ENCODE results near the gene SMTN.
"Not testable (repeated sequence)": the region's sequence is repeated elsewhere in the genome, so short reads cannot be mapped to it uniquely, and the experiment has no call there.

The SMTN gene

DNA sequence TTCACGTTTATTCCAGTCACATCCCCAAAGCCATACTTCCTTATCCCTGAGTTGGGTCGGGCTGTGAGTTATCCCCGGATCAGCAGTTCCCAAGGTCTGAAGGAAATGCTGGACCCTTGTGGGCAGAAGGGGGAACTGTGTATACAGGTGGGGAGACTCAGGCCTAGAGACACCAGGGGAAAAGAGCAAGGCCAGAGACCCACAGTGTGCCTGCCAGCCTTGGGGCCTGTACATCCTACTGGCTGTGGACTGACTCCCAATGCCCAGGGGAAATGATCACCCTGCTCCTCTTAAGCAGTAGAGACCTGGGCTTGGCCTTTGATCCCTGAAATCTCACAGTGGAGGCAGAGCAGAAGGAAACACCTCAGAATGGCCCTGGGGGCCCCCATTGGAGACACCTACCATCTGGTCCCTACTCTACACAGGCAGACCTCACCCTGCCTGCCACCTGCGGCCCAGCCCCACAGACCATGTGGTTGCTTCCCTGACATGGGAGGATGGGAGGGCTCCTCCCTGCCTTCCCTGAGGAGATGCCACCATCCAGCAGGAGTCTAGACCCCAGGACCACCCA is 25.0 kb downstream of the SMTN start:
- no peak for DNase-seq

DNA sequence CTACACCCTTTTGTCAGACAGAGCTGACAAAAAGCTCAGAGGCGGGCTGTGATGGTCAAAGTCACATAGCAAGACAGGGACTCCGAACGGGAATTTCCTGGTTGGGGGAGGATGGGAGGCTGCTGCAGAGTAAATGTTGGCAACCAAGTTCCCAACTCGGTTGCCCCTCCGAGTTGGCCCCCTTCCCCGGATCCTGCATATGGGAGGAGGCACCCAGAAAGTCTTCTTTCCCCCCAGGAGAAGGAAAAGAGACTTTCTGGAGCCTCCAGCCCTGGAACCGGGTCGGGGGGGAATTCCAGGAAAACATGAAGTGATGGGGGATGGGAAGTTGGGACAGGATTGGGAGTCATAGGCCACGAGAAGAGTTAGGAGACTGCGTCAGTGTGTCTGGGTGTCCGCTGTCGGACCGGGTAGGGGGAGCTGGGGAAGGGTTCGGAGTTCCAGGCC is 25.6 kb downstream of the SMTN start:
- no peak for DNase-seq

GRCh38 chr22:31107178-31107893 is 26.2 kb downstream of the SMTN start, which contains the start of gene SELENOM:
Gene SELENOM (minus strand): TSS chr22:31107568. CDS start chr22:31107505, 63 bp downstream.
- peak; percentile 21 for DNase-seq

GRCh38 chr22:31107894-31108218 is 26.7 kb downstream of the SMTN start:
- DNase-seq, result no peak

GRCh38 chr22:31112547-31113091 is 31.5 kb downstream of the SMTN start:
- not testable (repeated sequence) for DNase-seq

DNA sequence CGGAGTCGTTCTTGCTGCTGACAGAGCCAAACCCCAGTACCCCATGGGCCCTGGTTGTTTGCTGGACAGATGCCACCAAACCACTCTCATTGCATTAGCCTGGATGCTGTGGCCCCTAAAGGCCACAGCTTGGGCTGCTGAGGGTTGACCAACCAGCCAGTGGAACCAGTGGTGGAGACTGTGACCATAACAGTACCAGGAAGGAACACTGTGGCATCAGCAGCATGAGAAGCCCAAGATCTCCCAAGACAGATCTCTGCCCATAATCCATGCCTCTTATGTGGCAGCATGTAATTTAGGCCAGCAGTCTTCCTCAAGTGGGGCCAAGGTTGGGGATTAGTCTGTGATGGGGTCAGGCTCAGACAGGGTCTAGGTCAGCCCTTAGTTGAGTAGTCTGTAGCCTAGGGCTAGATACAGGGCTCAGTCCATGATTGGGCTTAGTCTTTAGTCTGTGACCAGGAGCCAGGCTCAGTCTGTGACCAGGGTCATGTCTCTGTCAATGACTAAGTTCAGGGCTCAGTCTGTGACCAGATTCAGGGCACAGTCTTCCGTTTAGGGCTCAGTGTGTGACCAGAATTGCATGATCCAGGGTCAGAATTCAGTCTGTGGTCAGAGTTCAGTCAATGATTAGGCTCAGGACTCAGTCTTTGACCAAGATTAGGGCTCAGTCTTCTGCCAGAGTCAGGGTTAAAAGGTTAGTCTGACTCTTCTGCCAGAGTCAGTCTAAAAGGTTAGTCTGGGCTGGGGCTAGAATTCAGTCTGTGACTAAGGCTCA is 37.1 kb downstream of the SMTN start:
- DNase-seq, result no peak

- no peak for DNase-seq
These were observed 38.1 kb downstream of the SMTN start for GRCh38 chr22:31119026-31119717.

GRCh38 chr22:31120230-31120629 is 39.1 kb downstream of the SMTN start:
- no peak for DNase-seq

GRCh38 chr22:31120642-31121041 is 39.5 kb downstream of the SMTN start:
- no peak for DNase-seq

DNA sequence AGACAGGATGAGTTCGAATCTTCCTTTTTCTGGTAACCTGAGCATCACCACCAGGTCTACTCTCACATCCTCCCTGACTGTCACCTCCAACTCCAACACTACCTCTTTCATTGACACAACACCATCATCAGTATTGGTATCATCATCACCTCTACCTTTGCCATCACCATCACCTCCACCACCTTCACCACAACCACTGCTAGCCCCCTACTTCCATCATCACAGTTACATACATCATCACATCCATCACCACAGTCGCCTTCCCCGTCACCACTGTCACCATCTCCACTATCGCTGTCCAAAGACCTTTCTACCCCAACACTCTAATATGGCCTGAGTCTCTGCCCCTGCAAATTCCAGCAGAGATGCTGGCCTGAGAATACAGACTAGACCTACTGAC is 40.3 kb downstream of the SMTN start:
- no peak for DNase-seq

- peak; percentile 72 for DNase-seq
These were observed 41.0 kb downstream of the SMTN start for GRCh38 chr22:31122196-31122531.

- peak; percentile 72 for DNase-seq
These were observed 41.6 kb downstream of the SMTN start, which contains the start of gene INPP5J for GRCh38 chr22:31122532-31123291. Gene INPP5J (plus strand): TSS chr22:31122966. CDS start chr22:31123015, 49 bp downstream.

DNA sequence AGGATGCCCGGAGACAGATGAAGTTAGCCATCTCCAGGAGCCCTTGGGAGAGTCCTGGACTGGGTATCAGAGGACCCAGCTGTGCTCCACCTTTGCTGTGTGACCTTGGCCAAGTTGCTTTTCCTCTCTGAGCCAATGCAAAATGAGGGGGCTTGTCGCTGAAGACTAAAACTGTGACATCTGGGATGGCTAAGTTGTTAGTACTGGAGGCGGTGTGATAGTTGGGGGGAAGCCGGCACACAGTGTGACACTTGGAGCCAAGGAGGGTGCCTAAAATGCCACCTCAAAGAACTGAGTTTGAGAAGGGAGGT is 42.1 kb downstream of the SMTN start:
- no peak for DNase-seq

DNA sequence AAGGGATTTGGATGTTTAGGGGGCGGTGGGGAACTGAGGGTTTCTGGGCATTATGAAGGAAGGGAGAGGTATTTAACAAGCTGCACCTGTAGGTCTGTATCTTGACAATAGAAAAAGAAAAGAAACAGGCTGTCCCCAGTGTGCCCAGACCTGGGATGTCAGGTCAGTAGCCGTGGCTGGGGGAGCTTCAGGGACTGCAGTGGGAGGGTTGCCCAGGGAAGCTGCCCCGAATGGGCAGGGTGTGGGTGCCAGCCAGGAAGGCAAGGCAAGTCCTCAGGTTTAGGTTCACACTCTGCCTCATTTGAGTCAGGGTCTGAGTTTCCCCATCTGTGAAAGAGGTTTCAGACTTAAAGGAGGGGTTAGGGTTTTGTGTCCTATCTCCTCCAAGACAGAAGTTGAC is 43.2 kb downstream of the SMTN start:
- DNase-seq, result no peak

DNA sequence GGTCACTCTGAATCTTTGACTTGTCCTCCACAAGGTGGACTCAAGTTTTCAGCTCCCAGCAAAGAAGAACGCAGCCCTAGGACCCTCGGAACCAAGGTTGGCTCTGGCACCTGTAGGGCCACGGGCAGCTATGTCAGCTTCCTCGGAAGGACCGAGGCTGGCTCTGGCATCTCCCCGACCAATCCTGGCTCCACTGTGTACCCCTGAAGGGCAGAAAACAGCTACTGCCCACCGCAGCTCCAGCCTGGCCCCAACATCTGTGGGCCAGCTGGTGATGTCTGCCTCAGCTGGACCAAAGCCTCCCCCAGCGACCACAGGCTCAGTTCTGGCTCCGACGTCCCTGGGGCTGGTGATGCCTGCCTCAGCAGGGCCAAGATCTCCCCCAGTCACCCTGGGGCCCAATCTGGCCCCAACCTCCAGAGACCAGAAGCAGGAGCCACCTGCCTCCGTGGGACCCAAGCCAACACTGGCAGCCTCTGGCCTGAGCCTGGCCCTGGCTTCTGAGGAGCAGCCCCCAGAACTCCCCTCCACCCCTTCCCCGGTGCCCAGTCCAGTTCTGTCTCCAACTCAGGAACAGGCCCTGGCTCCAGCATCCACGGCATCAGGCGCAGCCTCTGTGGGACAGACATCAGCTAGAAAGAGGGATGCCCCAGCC is 43.8 kb downstream of the SMTN start:
- no peak for DNase-seq

- DNase-seq, result no peak
These were observed 44.5 kb downstream of the SMTN start for GRCh38 chr22:31125521-31126117.

- peak; percentile 29 for DNase-seq
These were observed 45.2 kb downstream of the SMTN start for GRCh38 chr22:31126128-31126868.

DNA sequence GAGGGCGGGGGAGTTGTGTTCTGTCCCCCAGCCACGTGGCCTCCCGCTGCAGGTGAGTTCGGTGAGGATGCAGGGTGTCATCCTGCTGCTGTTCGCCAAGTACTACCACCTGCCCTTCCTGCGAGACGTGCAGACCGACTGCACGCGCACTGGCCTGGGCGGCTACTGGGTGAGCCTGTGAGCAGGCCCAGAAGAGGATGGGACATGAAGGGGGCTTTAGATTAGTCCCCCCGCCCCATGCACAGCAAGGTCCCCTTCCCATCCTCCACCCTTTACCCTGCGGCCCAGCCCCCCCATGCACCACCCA is 45.7 kb downstream of the SMTN start:
- DNase-seq, result peak; percentile 29

- DNase-seq, result no peak
These were observed 46.2 kb downstream of the SMTN start for GRCh38 chr22:31127181-31127772.

DNA sequence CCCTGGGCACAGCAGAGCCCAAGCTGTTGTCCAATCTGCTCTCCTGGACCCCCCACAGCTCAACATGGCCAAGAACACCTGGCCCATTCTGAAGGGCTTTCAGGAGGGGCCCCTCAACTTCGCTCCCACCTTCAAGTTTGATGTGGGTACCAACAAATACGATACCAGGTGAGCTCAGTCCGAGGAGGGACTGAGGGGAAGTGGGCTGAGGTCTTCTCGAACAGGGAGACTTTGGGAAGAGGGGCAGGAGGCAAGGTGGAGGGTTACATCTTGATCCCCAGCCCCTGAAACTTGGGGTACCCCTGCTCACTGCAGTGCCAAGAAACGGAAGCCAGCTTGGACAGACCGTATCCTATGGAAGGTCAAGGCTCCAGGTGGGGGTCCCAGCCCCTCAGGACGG is 47.0 kb downstream of the SMTN start:
- no peak for DNase-seq

GRCh38 chr22:31130873-31131272 is 49.8 kb downstream of the SMTN start:
- no peak for DNase-seq
